ENCODE measurements around the gene CHMP2A. TPM values are rescaled to one million over a fixed set of nuclear protein-coding genes. Genes with fewer than 3 reads are reported as not detected.

Gene CHMP2A
- total and polyA plus RNA-seq, 2 of the 13 experiments (the other 11 are each of a cell fraction or from before 2014, with no cell fraction given), result 49.7 to 55.0 TPM

DNA sequence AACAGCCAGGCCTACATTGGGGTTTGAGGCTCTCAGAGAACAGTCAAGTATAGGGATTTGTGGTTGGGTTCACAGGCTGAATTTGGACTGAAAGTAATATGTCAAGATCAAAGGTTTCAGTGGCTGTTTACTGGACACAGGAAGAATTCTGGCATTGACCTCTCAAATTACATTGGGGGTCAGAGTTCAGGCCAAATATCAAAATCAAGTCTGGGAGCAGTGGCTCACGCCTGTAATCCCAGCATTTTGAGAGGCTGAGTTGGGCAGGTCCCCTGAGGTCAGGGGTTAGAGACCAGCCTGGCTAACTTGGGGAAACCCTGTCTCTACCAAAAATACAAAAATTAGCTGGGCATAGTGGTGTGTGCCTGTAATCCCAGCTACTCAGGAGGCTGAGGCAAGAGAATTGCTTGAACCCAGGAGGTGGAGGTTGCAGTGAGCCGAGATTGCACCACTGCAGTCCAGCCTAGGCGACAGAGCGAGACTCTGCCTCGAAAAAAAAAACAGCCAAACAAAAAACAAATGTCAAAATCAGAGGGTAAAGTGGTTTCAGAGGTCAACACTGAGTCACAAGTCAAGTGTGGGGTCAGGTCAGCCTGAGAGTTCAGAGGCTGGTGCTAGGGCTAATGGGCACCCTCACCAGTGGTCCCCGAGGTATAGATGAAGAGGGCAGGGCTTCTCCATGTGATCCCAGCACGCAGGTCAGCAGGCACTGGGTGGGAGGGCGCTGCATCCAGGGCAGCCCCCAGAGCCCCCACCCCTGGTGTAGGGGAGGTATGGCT lies 44.6 kb downstream of the CHMP2A start (continued):
- TF ChIP-seq NR0B2 (CRISPR knock-in tag; IDR thresholded peaks at IDR 0.05) (no peak), TCF7 (IDR thresholded peaks at IDR 0.05; ENCODE audit: low read depth) (peak; percentile 65), SIX1 (CRISPR knock-in tag; IDR thresholded peaks at IDR 0.05; ENCODE audit: borderline replicate concordance) (peak; percentile 98), USF2 (IDR thresholded peaks at IDR 0.05; ENCODE audit: low read depth, low read length) (no peak), USF2 (CRISPR knock-in tag; IDR thresholded peaks at IDR 0.05; ENCODE audit: borderline replicate concordance) (0 out of 2 replicates have a peak, but pooled peaks have one; percentile 8), AHDC1 (CRISPR knock-in tag; IDR thresholded peaks at IDR 0.05; ENCODE audit: borderline replicate concordance) (0 out of 2 replicates have a peak, but pooled peaks have one; percentile 41), FOXK2 (IDR thresholded peaks at IDR 0.05) (peak; percentile 5; the same call in 1 of the 2 replicates), ZNF761 (CRISPR knock-in tag; conservative IDR thresholded peaks at IDR 0.05) (peak; percentile 65; the same call in 1 of the 2 replicates), FOXJ3 (CRISPR knock-in tag; IDR thresholded peaks at IDR 0.05; ENCODE audit: borderline replicate concordance) (peak; percentile 65; the same call in 1 of the 2 replicates), ZBTB8A (CRISPR knock-in tag; IDR thresholded peaks at IDR 0.05; ENCODE audit: borderline replicate concordance, low read depth) (no peak), FOXP1 (IDR thresholded peaks at IDR 0.05) (peak; percentile 18; the same call in 1 of the 2 replicates), FOXP1 (CRISPR knock-in tag; IDR thresholded peaks at IDR 0.05) (peak; percentile 63), NKX3-1 (CRISPR knock-in tag; IDR thresholded peaks at IDR 0.05) (no peak), ZNF121 (CRISPR knock-in tag; IDR thresholded peaks at IDR 0.05) (0 out of 2 replicates have a peak, but pooled peaks have one; percentile 51), ZNF430 (CRISPR knock-in tag; IDR thresholded peaks at IDR 0.05) (peak; percentile 64; the same call in 1 of the 2 replicates), CENPT (CRISPR knock-in tag; IDR thresholded peaks at IDR 0.05; ENCODE audit: low read depth) (no peak), ZNF501 (CRISPR knock-in tag; IDR thresholded peaks at IDR 0.05) (peak; percentile 58)
- TF ChIP-seq, protein P1, sequence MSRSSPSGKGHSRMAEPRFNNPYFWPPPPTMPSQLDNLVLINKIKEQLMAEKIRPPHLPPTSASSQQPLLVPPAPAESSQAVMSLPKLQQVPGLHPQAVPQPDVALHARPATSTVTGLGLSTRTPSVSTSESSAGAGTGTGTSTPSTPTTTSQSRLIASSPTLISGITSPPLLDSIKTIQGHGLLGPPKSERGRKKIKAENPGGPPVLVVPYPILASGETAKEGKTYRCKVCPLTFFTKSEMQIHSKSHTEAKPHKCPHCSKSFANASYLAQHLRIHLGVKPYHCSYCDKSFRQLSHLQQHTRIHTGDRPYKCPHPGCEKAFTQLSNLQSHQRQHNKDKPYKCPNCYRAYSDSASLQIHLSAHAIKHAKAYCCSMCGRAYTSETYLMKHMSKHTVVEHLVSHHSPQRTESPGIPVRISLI (CRISPR knock-in tag; IDR thresholded peaks at IDR 0.05; ENCODE audit: borderline replicate concordance), result peak; percentile 95
